Adrenal gland (tissue), 5 donors: ENCODE measurements around the gene PTCD1.

Experiments used
- POLR2A ChIP-seq, 2 donors: fragments of 450-650 bp; IDR thresholded peaks; one replicate each; pipeline ENCODE4 v1.6.1; 2017; ENCODE audit warnings: antibody characterized with exemption in 2 of 2, mild to moderate bottlenecking in 2 of 2, moderate library complexity in 1 of 2
- TF ChIP-seq, protein P1 (sequence below), 6 experiments: fragments of 450-650 bp in 4 of 6; fragments of 200-600 bp in 2 of 6; sonication (generic) in 1 of 6; IDR thresholded peaks; 1 replicate in 5 of 6; 2 replicates in 1 of 6; pipeline versions ENCODE4 v1.5.1 to v1.8.0; 2016 to 2021; ENCODE audit warnings: antibody characterized with exemption in 6 of 6, mild to moderate bottlenecking in 2 of 6, moderate library complexity in 1 of 6
- donor health status: DM: no; HTN: no; CAD: no.

DNA sequence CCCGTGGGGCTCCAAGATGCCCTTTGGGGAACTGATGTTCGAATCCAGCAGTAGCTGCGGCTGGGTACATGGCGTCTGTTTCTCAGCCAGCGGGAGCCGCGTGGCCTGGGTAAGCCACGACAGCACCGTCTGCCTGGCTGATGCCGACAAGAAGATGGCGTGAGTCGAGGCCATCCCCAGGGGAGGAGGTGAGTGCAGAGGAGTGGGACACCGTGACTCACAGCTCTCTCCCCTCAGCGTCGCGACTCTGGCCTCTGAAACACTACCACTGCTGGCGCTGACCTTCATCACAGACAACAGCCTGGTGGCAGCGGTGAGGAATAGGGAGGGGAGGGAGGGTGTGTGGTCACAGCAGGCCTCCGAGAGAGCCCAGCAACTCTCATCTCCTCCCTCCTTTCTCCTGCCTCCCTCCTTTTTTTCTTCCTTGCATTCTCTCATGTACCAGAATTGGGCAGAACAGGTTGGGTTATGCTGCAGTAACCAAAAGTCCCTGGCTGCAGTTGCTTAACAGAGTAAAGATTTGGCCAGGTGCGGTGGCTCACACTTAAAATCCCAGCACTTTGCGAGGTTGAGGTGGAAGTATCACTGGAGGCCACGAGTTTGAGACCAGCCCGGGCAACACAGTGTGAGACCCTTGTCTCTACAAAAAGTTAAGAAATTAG lies 47.5 kb downstream of the PTCD1 start:
- TF ChIP-seq, protein P1, sequence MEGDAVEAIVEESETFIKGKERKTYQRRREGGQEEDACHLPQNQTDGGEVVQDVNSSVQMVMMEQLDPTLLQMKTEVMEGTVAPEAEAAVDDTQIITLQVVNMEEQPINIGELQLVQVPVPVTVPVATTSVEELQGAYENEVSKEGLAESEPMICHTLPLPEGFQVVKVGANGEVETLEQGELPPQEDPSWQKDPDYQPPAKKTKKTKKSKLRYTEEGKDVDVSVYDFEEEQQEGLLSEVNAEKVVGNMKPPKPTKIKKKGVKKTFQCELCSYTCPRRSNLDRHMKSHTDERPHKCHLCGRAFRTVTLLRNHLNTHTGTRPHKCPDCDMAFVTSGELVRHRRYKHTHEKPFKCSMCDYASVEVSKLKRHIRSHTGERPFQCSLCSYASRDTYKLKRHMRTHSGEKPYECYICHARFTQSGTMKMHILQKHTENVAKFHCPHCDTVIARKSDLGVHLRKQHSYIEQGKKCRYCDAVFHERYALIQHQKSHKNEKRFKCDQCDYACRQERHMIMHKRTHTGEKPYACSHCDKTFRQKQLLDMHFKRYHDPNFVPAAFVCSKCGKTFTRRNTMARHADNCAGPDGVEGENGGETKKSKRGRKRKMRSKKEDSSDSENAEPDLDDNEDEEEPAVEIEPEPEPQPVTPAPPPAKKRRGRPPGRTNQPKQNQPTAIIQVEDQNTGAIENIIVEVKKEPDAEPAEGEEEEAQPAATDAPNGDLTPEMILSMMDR (IDR thresholded peaks at IDR 0.05) = no peak
- TF ChIP-seq POLR2A (IDR thresholded peaks at IDR 0.05) = no peak
